Measurements from ENCODE around the gene AKT2.

Gene AKT2

DNA sequence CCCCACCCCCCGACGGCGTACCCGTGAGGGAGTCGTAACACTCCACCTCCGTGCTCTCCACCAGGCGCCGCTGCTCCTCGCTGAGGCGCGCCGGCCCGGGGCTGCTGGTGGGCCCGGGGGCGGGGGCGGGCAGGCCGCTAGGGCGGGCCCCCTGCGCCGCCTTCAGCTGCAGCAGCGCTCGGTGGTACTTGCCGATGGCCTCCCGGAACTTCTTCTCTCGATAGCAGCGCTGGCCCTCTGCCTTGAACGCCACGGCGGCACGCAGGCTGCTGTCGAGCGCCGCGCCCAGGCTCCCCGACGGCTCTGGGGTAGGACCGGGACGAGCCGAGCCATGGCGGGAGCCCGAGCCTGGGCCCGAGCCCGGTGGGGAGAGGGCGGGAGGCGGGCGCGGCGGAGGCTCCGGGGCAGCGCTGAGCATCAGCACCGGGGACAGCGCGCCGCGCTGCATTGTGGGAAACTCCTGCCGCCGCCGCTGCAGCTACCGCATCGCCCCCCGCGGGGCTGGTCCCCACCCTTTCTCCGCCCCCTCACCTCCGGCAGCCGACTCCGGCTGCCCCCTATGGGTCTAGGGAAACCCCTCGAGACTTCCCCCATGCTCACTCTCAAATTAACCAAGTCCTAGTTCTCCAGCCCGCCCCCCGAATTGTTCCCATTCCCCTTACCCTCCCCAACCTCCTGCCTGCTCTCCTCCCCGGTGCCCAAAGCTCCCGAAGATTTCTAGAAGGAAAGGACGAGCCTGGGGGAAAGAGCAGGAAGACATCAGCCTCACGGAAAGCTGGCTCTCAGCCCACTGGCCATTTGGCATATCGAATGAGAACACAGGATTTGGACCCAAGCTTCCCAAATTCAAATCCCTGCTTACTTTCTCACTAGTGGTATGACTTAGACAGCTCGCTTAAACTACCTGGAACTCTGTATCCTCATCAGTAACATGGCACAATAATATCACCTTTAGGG is 66.9 kb downstream of the AKT2 start, which contains the start of gene TTC9B:
TSS of gene TTC9B (minus strand) at position 451 of the 957 bp plus-strand sequence. CDS start at position 448, 3 bp downstream.
- no peak within 1 kb of the TSS for H3K4me3 ChIP-seq (ENCODE audit: low read depth, low read length)
- no peak for TF ChIP-seq CTCF (IDR thresholded peaks at IDR 0.05; ENCODE audit: borderline replicate concordance, insufficient read depth, low read depth, low read length)

DNA sequence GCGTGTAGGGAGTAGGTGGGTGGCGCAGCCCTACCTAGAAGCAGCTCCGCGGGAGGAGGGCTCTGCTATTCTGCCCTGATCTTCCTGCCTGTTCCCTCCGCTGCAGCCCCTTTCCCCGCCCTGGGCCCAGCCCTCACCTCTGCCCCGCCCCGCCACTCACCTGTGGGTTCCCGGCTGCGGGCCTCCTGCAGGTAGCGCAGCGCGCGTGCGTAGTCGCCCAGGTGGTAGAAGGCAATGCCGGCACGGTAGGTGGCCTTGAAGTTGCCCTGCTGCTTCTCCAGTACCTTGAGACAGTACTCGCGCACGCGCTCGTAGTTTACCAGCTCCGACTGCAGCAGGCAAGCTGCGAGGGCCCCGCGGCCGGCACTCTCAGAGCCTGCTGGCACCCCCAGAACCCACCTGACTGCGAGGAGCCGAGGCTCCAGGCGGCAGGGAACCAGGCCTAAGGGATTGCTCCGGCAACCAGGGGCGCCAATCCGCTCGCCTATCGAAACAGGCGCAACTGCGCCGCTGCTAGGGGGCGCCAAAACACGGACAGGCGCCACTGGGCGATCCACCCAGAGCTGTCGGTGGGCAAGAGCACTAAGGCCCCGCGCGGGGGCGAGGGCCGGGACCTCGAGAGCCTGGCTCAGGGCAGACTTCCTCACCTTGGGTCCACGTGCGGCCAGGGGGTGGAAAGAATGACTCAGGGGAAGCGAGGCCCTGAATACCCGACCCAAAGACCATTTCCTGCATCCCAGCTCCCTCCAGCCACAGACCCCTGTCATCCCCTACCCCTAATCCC is 67.9 kb downstream of the AKT2 start:
- no peak overlapping the region for H3K4me3 ChIP-seq (ENCODE audit: low read depth, low read length)
- peak; percentile 53; the same call in 1 of the 2 replicates for TF ChIP-seq CTCF (IDR thresholded peaks at IDR 0.05; ENCODE audit: borderline replicate concordance, insufficient read depth, low read depth, low read length)

DNA sequence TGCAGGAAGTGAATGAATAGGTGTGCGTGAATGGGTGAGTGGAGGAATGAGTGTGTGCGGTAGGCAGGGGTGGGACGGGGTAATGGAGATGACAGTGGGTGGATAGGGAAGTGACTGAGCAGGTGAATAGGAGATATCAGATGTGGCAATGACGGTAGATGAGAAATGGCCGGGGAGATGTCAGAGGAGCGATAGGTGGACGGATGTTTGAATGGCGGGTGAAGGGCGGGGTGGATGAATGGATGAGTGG is 68.4 kb downstream of the AKT2 start:
- no peak overlapping the region for H3K4me3 ChIP-seq (ENCODE audit: low read depth, low read length)
- TF ChIP-seq CTCF (IDR thresholded peaks at IDR 0.05; ENCODE audit: borderline replicate concordance, insufficient read depth, low read depth, low read length): no peak

DNA sequence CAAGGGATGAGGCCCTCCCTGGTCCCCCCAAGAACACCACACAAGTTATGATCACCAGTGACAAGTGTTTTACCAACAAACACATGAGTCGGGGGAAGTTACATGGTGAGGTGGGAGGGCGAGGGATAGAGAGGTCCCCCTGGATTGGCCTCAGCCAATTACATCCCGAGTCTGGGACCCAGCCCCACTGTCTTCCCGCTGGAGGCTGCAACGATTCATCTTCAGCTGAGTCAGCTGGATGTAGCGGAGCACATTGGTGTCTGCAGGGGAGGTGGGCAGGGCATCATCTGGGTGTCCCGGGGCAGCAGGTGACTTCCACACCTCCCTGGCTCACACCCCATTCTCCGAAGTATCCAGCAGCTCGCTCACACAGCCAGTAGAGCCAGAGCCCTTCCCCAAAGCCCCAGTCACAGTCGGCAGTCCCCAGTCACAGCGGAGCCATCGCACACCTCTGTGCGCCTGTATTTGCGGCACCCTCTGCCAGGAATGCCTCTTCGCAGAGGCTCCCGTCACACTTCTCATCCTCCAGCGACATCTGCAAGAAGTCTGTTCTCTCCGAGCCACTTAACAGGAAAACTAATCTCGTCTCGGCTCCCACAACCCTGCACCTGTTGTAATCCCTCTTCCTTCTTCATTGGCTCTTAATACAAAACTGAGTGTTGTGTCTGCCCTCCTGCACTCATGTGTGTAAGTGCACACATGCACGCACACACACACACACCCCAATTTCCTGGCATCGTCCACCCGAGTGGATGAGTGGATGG is 69.0 kb downstream of the AKT2 start:
- H3K4me3 ChIP-seq (ENCODE audit: low read depth, low read length): no peak overlapping the region
- TF ChIP-seq CTCF (IDR thresholded peaks at IDR 0.05; ENCODE audit: borderline replicate concordance, insufficient read depth, low read depth, low read length): no peak

- no peak for TF ChIP-seq CTCF (IDR thresholded peaks at IDR 0.05; ENCODE audit: borderline replicate concordance, insufficient read depth, low read depth, low read length)
- H3K4me3 ChIP-seq (ENCODE audit: low read depth, low read length): no peak overlapping the region
Measured at GRCh38 chr19:40214936-40215335, 70.2 kb downstream of the AKT2 start.

GRCh38 chr19:40213882-40214570 is 71.1 kb downstream of the AKT2 start:
- TF ChIP-seq CTCF (IDR thresholded peaks at IDR 0.05; ENCODE audit: borderline replicate concordance, insufficient read depth, low read depth, low read length): no peak
- no peak overlapping the region for H3K4me3 ChIP-seq (ENCODE audit: low read depth, low read length)
